Limb (tissue), 2 donors: Measurements from ENCODE around the gene PTGIS.
"Not testable (repeated sequence)": the region's sequence is repeated elsewhere in the genome, so short reads cannot be mapped to it uniquely, and the experiment has no call there.

Source experiments
- DNase-seq, 2 donors: peaks; one replicate each; pipeline ENCODE4 v3.0.0-alpha.2; 2016; ENCODE audit errors: extremely low spot score in 2 of 2

PTGIS gene

GRCh38 chr20:49567421-49568277 lies at the start of gene PTGIS:
TSS of gene PTGIS (minus strand) at chr20:49568137. CDS start at chr20:49568116, 21 bp downstream.
- peak in 1 of 2 donors; percentile 83 for DNase-seq

GRCh38 chr20:49617394-49617793 lies 49.5 kb upstream of the PTGIS start:
- DNase-seq = not testable (repeated sequence)

DNA sequence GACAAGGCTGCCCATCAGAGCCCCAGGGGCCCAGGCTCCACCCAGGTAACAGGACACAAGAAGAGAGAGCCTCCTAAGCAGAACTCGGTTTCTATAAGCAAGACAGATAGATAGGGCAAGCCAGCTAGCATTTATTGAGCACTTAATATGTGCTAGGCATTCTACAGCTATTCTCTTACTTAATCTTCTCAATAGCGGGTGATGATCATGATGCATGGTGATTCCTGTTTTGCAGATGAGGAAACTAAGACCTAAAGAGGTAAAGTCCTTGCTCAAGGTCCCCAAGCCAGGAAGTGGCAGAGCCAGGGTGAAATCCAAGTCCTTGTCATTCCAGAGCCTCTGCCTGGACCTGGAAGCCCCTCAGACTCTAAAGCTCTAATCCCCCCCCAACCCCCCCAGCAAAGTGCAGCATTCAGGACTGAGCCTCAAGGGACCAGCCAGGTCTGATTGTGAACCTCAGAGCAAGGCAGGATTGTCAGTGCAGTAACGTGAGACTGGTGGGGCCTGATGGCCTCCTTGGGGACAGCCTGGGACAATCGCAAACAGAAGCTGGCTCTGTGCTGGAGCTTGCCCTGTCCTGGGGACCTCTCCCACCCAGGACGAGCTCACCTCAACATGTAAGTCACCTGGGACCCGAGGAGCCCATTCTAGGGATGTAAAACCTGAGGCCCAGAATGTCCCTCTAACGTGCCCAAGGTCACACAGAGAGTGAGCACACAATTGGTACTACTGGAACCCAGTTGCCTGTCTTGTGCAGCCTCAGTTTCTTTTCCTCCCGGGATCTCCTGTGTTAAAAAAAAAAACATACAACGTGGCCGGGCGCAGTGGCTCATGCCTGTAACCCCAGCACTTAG lies 48.4 kb upstream of the PTGIS start:
- DNase-seq = no peak

GRCh38 chr20:49615401-49616153 lies 47.6 kb upstream of the PTGIS start:
- DNase-seq = no peak

GRCh38 chr20:49615051-49615400 lies 47.1 kb upstream of the PTGIS start:
- DNase-seq = not testable (repeated sequence)

- no peak for DNase-seq
Observed at GRCh38 chr20:49614338-49615050, 46.6 kb upstream of the PTGIS start.

GRCh38 chr20:49612127-49612738 lies 44.3 kb upstream of the PTGIS start:
- DNase-seq = no peak

GRCh38 chr20:49611539-49612126 lies 43.7 kb upstream of the PTGIS start:
- not testable (repeated sequence) for DNase-seq

DNA sequence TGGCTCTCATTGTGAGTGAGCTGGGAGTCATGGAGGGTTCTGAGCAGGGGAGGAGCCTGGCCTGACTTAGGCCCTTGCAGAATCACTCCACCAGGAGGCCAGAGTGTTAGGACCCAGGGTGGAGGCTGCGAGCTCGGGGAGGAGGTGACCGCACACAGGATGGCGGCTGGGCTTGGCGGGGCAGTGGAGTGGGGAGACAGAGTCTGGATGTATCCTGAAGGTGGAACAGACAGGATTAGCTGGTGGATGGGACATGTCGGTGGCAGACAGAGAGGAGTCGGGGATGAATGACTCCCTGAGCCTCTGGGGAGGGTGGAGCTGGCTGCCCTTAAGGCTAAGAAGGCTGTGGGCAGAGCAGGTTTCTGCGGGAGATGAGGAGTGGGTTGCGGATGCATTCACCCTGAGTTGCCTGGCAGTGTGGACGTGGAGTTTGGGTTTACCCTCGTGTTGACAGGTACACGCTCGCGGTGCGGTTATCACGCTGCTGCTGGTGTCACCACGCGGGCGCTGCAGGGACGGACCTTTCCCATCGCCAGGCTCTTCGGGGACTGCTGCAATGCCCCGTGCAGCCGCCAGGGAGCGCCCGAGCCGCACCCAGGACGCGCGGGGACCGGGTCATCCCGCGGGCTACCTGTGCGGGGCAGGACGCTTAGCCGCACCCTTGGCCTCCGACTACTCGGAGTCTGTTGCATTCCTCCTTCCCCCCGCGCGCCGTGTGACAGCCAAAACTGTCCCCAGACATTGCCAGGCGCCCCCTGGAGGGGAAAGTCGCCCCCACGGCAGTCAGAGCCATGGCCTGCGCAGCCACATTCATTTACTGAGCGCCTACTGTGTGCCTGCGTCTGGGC lies 43.0 kb upstream of the PTGIS start:
- peak in 1 of 2 donors; percentile 85 for DNase-seq

DNA sequence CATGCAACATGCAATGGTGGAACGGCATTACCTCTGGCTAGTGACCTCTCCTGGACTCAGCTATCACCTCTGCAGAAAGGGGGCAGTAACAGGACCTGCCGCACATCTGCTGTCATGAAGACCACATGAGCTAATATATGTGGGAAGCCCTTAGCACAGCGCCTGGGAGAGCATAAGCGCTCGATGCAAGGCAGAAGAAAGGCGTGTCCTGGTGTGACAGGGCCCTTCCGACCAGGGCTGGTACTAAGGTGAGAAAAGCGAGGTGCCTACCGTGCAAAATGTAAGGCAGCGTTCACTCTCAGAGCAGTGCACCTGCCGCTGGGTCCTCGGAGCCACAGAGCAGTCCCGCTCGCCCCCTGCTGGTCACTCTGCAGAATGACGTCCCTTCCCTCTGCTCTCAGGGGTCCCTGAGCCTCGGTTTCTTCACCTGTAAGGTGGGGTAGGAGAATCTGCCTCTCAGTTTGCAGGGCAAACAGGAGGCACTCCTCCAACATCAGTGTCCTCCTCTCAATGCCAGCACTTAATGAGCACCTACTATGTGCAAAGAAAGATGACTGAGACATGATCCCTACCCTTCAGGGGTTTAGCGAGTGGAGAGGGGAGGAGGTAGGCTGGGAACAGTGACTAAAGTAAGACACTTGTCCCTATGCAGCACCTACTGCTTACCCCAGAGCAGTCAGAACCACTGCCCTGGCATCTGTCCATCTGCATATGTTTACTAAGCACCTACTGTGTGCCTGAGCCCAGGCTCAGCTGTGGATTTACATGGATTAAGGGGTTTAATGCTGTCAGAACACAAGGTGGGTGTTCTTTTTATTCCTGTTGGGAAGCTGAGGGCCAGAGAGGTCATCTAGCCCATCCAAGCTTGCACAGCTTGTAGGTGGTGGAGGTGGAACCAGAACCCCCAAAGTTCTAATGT lies 41.1 kb upstream of the PTGIS start:
- DNase-seq = peak in 1 of 2 donors; percentile 80

DNA sequence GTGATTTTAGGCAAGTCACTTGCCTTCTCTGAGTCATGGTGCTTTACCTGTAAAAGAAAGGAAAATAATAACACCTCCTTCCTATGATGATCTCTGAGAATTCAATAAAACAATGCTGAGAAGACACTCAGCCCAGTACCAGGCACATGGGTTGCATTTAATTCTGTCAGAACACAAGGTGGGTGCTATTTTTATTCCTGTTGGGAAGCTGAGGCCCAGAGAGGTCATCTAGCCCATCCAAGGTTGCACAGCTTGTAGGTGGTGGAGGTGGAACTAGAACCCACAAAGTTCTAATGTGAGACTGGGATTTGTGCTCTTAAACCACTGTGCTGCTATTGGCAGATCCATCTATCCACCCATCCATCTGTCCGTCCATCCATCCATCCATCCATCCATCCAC lies 39.6 kb upstream of the PTGIS start:
- DNase-seq = no peak

DNA sequence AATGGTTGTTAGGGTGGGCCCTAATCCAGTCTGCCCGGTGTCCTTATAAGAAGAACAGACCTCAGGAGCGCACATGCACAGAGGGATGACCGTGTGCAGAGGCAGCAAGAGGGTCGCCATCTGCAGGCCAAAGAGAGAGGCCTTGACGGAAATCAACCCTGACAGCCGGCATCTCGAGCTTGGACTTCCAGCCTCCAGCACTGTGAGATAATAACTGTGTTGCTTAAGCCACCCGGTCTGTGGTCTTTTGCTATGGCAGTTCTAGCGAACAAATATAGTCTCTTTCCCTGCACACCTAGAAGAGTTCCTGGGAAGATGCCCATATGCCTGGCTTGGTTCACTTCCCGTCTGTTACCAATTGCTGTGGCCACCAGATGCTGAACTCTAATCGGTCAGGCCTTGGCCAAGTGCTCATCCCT lies 35.3 kb upstream of the PTGIS start:
- peak in 1 of 2 donors; percentile 15 for DNase-seq

DNA sequence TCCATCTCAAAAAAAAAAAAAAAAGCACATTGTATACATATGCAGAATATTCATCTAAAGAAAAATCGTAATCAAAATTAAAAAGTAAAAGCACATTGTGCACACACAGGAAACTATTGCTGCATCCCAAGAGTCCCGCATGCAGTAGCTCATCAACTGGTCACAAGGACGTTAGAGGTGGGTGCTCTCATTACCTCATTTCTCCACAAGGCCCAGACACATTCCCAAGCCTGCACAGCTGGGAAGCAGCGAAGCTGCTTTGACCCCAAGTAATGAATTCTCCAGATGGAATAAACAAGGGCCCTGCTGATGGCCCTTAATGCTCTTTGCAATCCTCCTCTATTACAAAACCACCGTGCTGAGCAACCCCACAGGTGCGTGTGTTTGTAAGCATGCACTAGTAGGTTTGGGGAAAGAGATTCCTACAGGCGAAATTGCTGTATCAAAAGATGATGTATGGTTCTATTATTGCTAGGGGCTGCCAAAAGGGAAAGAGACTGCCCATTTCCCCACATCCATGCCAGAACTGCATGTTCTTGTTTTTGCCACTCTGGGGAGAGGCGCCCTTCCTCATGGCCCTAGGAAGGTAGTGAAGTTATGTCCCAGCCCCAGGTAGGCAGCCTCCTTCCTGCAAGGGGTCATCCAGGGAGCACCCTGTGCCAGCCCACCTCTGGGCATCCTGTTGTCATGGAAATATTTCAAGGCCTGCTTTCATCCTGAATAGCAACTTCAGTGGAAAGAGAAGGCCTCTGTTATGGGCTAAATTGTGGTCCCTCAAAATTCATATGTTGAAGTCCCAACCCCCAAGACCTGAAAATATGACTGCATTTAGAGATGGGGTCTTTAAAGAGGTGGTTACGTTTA lies 34.6 kb upstream of the PTGIS start:
- DNase-seq = no peak

DNA sequence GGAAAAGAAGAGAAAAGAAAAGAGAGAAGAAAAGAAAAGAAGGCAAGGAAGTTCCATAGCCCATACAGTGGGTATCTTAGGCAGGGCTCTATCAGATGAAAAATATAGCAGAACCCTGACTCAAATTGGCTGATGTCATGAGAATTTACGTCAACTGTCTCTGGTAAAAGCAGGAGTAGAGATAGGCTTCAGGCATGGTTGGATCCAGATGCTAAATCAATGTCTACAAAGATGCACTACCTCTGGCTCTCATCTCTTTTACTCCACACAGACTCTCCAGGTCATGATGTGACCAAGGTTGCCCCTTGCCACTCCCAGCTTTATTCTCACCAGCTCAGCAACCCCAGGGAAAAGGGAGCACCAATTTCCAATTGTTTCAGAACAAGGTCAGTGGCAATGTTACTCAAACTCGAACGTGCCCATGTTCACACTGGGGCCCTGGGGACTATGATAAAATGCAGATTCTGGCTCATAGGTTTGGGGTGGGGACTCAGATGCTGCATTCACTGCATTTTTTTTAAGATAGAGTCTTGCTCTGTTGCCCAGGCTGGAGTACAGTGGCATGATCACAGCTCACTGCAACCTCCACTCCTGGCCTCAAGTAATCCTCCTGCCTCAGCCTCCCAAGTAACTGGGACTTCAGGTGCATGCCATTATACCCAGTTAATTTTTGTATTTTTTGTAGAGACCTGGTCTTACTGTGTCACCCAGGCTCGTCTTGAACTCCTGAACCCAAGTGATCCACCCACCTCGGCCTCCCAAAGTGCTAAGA lies 33.4 kb upstream of the PTGIS start:
- DNase-seq = no peak

GRCh38 chr20:49599746-49600113 lies 31.8 kb upstream of the PTGIS start:
- no peak for DNase-seq

GRCh38 chr20:49597825-49598395 lies 30.0 kb upstream of the PTGIS start:
- DNase-seq = no peak
